HEK293 (cell line): Measurements from ENCODE around the gene PTGER2.

Experiments used
- CTCF ChIP-seq: fragments of 450-650 bp; formaldehyde crosslinking; IDR thresholded peaks from 2 replicates; pipeline ENCODE4 v1.5.1; 2016; ENCODE audit warnings: missing biosample characterization, missing genetic modification characterization
- ZNF324 ChIP-seq: fragments of 450-650 bp; formaldehyde crosslinking; IDR thresholded peaks from 2 replicates; pipeline ENCODE4 v1.5.1; 2016; ENCODE audit warnings: missing biosample characterization, missing genetic modification characterization
- TF ChIP-seq, protein P1 (sequence below): fragments of 450-650 bp; formaldehyde crosslinking; IDR thresholded peaks from 2 replicates; pipeline ENCODE4 v1.5.1; 2016; ENCODE audit warnings: missing biosample characterization, missing genetic modification characterization

GRCh38 chr14:52298795-52299194, 15.3 kb upstream of the PTGER2 start:
- TF ChIP-seq, protein P1, sequence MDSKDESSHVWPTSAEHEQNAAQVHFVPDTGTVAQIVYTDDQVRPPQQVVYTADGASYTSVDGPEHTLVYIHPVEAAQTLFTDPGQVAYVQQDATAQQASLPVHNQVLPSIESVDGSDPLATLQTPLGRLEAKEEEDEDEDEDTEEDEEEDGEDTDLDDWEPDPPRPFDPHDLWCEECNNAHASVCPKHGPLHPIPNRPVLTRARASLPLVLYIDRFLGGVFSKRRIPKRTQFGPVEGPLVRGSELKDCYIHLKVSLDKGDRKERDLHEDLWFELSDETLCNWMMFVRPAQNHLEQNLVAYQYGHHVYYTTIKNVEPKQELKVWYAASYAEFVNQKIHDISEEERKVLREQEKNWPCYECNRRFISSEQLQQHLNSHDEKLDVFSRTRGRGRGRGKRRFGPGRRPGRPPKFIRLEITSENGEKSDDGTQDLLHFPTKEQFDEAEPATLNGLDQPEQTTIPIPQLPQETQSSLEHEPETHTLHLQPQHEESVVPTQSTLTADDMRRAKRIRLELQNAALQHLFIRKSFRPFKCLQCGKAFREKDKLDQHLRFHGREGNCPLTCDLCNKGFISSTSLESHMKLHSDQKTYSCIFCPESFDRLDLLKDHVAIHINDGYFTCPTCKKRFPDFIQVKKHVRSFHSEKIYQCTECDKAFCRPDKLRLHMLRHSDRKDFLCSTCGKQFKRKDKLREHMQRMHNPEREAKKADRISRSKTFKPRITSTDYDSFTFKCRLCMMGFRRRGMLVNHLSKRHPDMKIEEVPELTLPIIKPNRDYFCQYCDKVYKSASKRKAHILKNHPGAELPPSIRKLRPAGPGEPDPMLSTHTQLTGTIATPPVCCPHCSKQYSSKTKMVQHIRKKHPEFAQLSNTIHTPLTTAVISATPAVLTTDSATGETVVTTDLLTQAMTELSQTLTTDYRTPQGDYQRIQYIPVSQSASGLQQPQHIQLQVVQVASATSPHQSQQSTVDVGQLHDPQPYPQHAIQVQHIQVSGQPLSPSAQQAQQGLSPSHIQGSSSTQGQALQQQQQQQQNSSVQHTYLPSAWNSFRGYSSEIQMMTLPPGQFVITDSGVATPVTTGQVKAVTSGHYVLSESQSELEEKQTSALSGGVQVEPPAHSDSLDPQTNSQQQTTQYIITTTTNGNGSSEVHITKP (tag by site-specific recombination), result no peak
- TF ChIP-seq CTCF (no peak), ZNF324 (no peak)
